HG02884 (cell line): ENCODE results near the gene SETD2.
"Not testable (repeated sequence)": the region's sequence is repeated elsewhere in the genome, so short reads cannot be mapped to it uniquely, and the experiment has no call there.

Source experiments
- ATAC-seq: cut with Tn5 transposase; IDR thresholded peaks from one replicate; pipeline ENCODE4 v1.9.1; 2021; ENCODE audit warnings: mild to moderate bottlenecking, moderate library complexity; ENCODE audit not compliant: unreplicated experiment

The SETD2 gene

GRCh38 chr3:47102081-47102600, 61.8 kb downstream of the SETD2 start:
- no peak for ATAC-seq

- ATAC-seq, result no peak
These were observed 65.0 kb downstream of the SETD2 start for GRCh38 chr3:47098910-47099309.

- ATAC-seq, result no peak
These were observed 66.0 kb downstream of the SETD2 start for GRCh38 chr3:47097864-47098263.

GRCh38 chr3:47096959-47097358, 67.0 kb downstream of the SETD2 start:
- ATAC-seq, result no peak

GRCh38 chr3:47092090-47092489, 71.8 kb downstream of the SETD2 start:
- ATAC-seq, result no peak

GRCh38 chr3:47089630-47090029, 74.3 kb downstream of the SETD2 start:
- no peak for ATAC-seq

- ATAC-seq, result no peak
These were observed 77.8 kb downstream of the SETD2 start for GRCh38 chr3:47086071-47086470.

GRCh38 chr3:47083786-47084185, 80.1 kb downstream of the SETD2 start:
- ATAC-seq, result no peak

GRCh38 chr3:47082519-47082918, 81.4 kb downstream of the SETD2 start:
- ATAC-seq, result no peak

- no peak for ATAC-seq
These were observed 84.5 kb downstream of the SETD2 start for GRCh38 chr3:47079432-47079831.

- no peak for ATAC-seq
These were observed 90.2 kb downstream of the SETD2 start for GRCh38 chr3:47073685-47074084.

- ATAC-seq, result no peak
These were observed 93.1 kb downstream of the SETD2 start for GRCh38 chr3:47070770-47071169.

GRCh38 chr3:47066259-47066658, 97.7 kb downstream of the SETD2 start:
- not testable (repeated sequence) for ATAC-seq

GRCh38 chr3:47065681-47066080, 98.2 kb downstream of the SETD2 start:
- ATAC-seq, result no peak

- no peak for ATAC-seq
These were observed 98.9 kb downstream of the SETD2 start for GRCh38 chr3:47065058-47065457.

GRCh38 chr3:47057212-47057671, 106.7 kb downstream of the SETD2 start:
- ATAC-seq, result no peak

GRCh38 chr3:47056705-47057104, 107.2 kb downstream of the SETD2 start:
- no peak for ATAC-seq

GRCh38 chr3:47054412-47054811, 109.5 kb downstream of the SETD2 start:
- no peak for ATAC-seq

- no peak for ATAC-seq
These were observed 116.2 kb downstream of the SETD2 start for GRCh38 chr3:47047673-47048072.

GRCh38 chr3:47047069-47047468, 116.8 kb downstream of the SETD2 start:
- ATAC-seq, result no peak

- ATAC-seq, result no peak
These were observed 121.6 kb downstream of the SETD2 start for GRCh38 chr3:47042231-47042791.

- no peak for ATAC-seq
These were observed 122.8 kb downstream of the SETD2 start for GRCh38 chr3:47041114-47041513.

GRCh38 chr3:47037302-47037701, 126.6 kb downstream of the SETD2 start:
- ATAC-seq, result not testable (repeated sequence)
